HepG2 (cell line): ENCODE results near the gene KDM5B. TPM values are rescaled to one million over a fixed set of nuclear protein-coding genes. Genes with fewer than 3 reads are reported as not detected.

Experiments
- CBFB ChIP-seq: sonication (generic); formaldehyde crosslinking; IDR thresholded peaks from 2 replicates; pipeline ENCODE4 v1.4.0; 2020; ENCODE audit warnings: missing genetic modification reagents
- GLMP ChIP-seq: sonication (generic); formaldehyde crosslinking; IDR thresholded peaks from 2 replicates; pipeline ENCODE4 v1.9.0; 2021; ENCODE audit warnings: missing genetic modification reagents, mild to moderate bottlenecking, borderline replicate concordance
- HNF1B ChIP-seq: sonication (generic); formaldehyde crosslinking; IDR thresholded peaks from 2 replicates; pipeline ENCODE4 v1.5.1; 2020; ENCODE audit warnings: mild to moderate bottlenecking, moderate library complexity, missing genetic modification reagents
- IRF1 ChIP-seq: sonication (generic); formaldehyde crosslinking; IDR thresholded peaks from 2 replicates; pipeline ENCODE4 v1.4.0; 2020; ENCODE audit warnings: low read depth, mild to moderate bottlenecking, missing genetic modification reagents
- ISX ChIP-seq: sonication (generic); formaldehyde crosslinking; conservative IDR thresholded peaks from 2 replicates; pipeline ENCODE4 v1.5.0; 2020; ENCODE audit warnings: missing genetic modification reagents
- KLF16 ChIP-seq, 2 experiments: sonication (generic) in 1 of 2; formaldehyde crosslinking in 1 of 2; IDR thresholded peaks; 2 replicates each; pipeline versions ENCODE4 v1.6.1 to v1.8.0; 2016 to 2023; ENCODE audit warnings: missing genetic modification reagents in 2 of 2, missing compliant biosample characterization in 1 of 2
- MATR3 ChIP-seq: sonication (generic); formaldehyde crosslinking; IDR thresholded peaks from 2 replicates; pipeline ENCODE4 v1.4.0; 2020; ENCODE audit warnings: missing genetic modification reagents
- MTERF4 ChIP-seq: sonication (generic); formaldehyde crosslinking; IDR thresholded peaks from 2 replicates; pipeline ENCODE4 v1.8.0; 2023; ENCODE audit warnings: mild to moderate bottlenecking, missing genetic modification reagents
- NFYB ChIP-seq: sonication (generic); formaldehyde crosslinking; IDR thresholded peaks from 2 replicates; pipeline ENCODE4 v1.4.0; 2020; ENCODE audit warnings: missing genetic modification reagents
- NR1H2 ChIP-seq: sonication (generic); formaldehyde crosslinking; IDR thresholded peaks from 2 replicates; pipeline ENCODE4 v1.8.1; 2022; ENCODE audit warnings: low read depth, missing genetic modification reagents, borderline replicate concordance
- RELA ChIP-seq: sonication (generic); formaldehyde crosslinking; IDR thresholded peaks from 2 replicates; pipeline ENCODE4 v1.4.0; 2020; ENCODE audit warnings: missing genetic modification reagents
- SCMH1 ChIP-seq: sonication (generic); formaldehyde crosslinking; IDR thresholded peaks from 2 replicates; pipeline ENCODE4 v1.9.0; 2021; ENCODE audit warnings: missing genetic modification reagents, mild to moderate bottlenecking, borderline replicate concordance
- SRSF4 ChIP-seq: fragments of 200-400 bp; formaldehyde crosslinking; IDR thresholded peaks from one replicate; pipeline ENCODE4 v1.6.1; 2018; ENCODE audit warnings: mild to moderate bottlenecking, low read depth, low read length, moderate library complexity; ENCODE audit not compliant: poor library complexity, severe bottlenecking
- TAF15 ChIP-seq: fragments of 200-400 bp; formaldehyde crosslinking; IDR thresholded peaks from one replicate; pipeline ENCODE4 v1.6.1; 2018; ENCODE audit warnings: mild to moderate bottlenecking, low read depth, low read length; ENCODE audit not compliant: poor library complexity, severe bottlenecking
- ZGPAT ChIP-seq: IDR thresholded peaks from 2 replicates; pipeline ENCODE4 v1.6.1; 2016; ENCODE audit warnings: mild to moderate bottlenecking
- ZNF160 ChIP-seq: sonication (generic); formaldehyde crosslinking; IDR thresholded peaks from 2 replicates; pipeline ENCODE4 v1.8.0; 2022; ENCODE audit warnings: mild to moderate bottlenecking, inconsistent platforms, missing genetic modification reagents
- ZNF205 ChIP-seq: IDR thresholded peaks from 2 replicates; pipeline ENCODE4 v1.6.1; 2018; ENCODE audit warnings: missing biosample characterization, missing genetic modification reagents
- ZNF30 ChIP-seq: sonication (generic); formaldehyde crosslinking; IDR thresholded peaks from 2 replicates; pipeline ENCODE4 v1.5.0; 2020; ENCODE audit warnings: mild to moderate bottlenecking, missing genetic modification reagents
- ZNF337 ChIP-seq: sonication (generic); formaldehyde crosslinking; IDR thresholded peaks from 2 replicates; pipeline ENCODE4 v1.5.1; 2020; ENCODE audit warnings: missing genetic modification reagents, low read depth, mild to moderate bottlenecking, borderline replicate concordance
- ZNF510 ChIP-seq: sonication (generic); formaldehyde crosslinking; IDR thresholded peaks from 2 replicates; pipeline ENCODE4 v1.4.0; 2020; ENCODE audit warnings: low read depth, mild to moderate bottlenecking, missing genetic modification reagents
- ZNF629 ChIP-seq: sonication (generic); formaldehyde crosslinking; conservative IDR thresholded peaks from 2 replicates; pipeline ENCODE4 v1.5.0; 2020; ENCODE audit warnings: missing genetic modification reagents
- ZNF781 ChIP-seq: sonication (generic); formaldehyde crosslinking; IDR thresholded peaks from 2 replicates; pipeline ENCODE4 v1.5.1; 2020; ENCODE audit warnings: borderline replicate concordance, mild to moderate bottlenecking, missing genetic modification reagents; ENCODE audit errors: not compliant biosample characterization
- polyA plus RNA-seq, 8 experiments: library from polyadenylated mRNA; depleted of rRNA in 3 of 8; stranded (reverse) in 7 of 8; unstranded in 1 of 8; fragments of >200 nt; fragmentation: Illumina TruSeq in 4 of 8; extraction: Trizol in 4 of 8; gene quantifications; 2 replicates each; pipeline versions ENCODE4 v1.2.1 to v1.2.3, GENCODE V29; 2011 to 2016; ENCODE audit warnings: low read depth in 4 of 8, missing spikeins in 1 of 8, mixed read lengths in 1 of 8; ENCODE audit not compliant: insufficient read depth in 1 of 8
- total RNA-seq, 5 experiments: library from RNA; depleted of rRNA; stranded (reverse); fragments of >200 nt; fragmentation: Illumina TruSeq; extraction: Trizol; gene quantifications; 2 replicates each; pipeline ENCODE4 v1.2.3, GENCODE V29; 2016; ENCODE audit warnings: low read depth in 1 of 5

Gene KDM5B
- total and polyA plus RNA-seq, 2 of the 13 experiments (the other 11 are each of a cell fraction or from before 2014, with no cell fraction given), result 34.2 to 35.4 TPM

- TF ChIP-seq GLMP, result 0 out of 2 replicates have a peak, but pooled peaks have one; percentile 45
- TF ChIP-seq ZNF160 (CRISPR knock-in tag), result no peak
- TF ChIP-seq ZNF205, result 0 out of 2 replicates have a peak, but pooled peaks have one; percentile 25
- 0 out of 2 replicates have a peak, but pooled peaks have one; percentile 11 for TF ChIP-seq ISX (CRISPR knock-in tag)
- no peak for TF ChIP-seq SCMH1 (CRISPR knock-in tag)
- TF ChIP-seq ZNF337, result no peak
- peak; percentile 43; the same call in 1 of the 2 replicates for TF ChIP-seq NFYB (CRISPR knock-in tag)
- 0 out of 2 replicates have a peak, but pooled peaks have one; percentile 75 for TF ChIP-seq MTERF4 (CRISPR knock-in tag)
- TF ChIP-seq ZNF30, result peak; percentile 31; the same call in 1 of the 2 replicates
- TF ChIP-seq IRF1, result 0 out of 2 replicates have a peak, but pooled peaks have one; percentile 68
- TF ChIP-seq MATR3 (CRISPR knock-in tag), result no peak
- peak; percentile 91; the same call in 1 of the 2 replicates for TF ChIP-seq ZGPAT (CRISPR knock-in tag)
- peak in 1 of 2 experiments; percentile 96; a peak in 2 of 4 replicates for TF ChIP-seq KLF16 (CRISPR knock-in tag; IDR thresholded peaks at IDR 0.05)
- 0 out of 2 replicates have a peak, but pooled peaks have one; percentile 40 for TF ChIP-seq NR1H2 (CRISPR knock-in tag)
- no peak for TF ChIP-seq TAF15
- no peak for TF ChIP-seq RELA
- TF ChIP-seq HNF1B (CRISPR knock-in tag), result no peak
- no peak for TF ChIP-seq ZNF781
- no peak for TF ChIP-seq ZNF629
- no peak for TF ChIP-seq ZNF510 (CRISPR knock-in tag)
- TF ChIP-seq SRSF4, result no peak
- peak; percentile 84 for TF ChIP-seq CBFB
Observed at GRCh38 chr1:202807926-202808757, at the start of gene KDM5B (continued).
